PC-3 (cell line): ENCODE results near the gene AZI2. TPM values are rescaled to one million over a fixed set of nuclear protein-coding genes. Genes with fewer than 3 reads are reported as not detected.

Experiments used
- ATAC-seq: fragments of 200-7000 bp; cut with Tn5 transposase; 2 replicates; pipeline ENCODE4 v1.9.1; 2020; ENCODE audit warnings: mild to moderate bottlenecking, moderate library complexity
- BruUV-seq: library from RNA; stranded (reverse); fragments of 400-500 nt; replicated peaks from 2 replicates; lab custom pipeline; 2021; lab: Mats Ljungman, UMichigan
- CTCF ChIA-PET: fragments of 300-600 bp; sonication (Branson Sonifier 250); formaldehyde crosslinking; loops from one replicate; lab custom pipeline; 2022; ENCODE audit warnings: antibody characterized with exemption; lab: Charles Lee
- POLR2A ChIA-PET: fragments of 300-600 bp; sonication (Branson Sonifier 250); formaldehyde crosslinking; loops from one replicate; lab custom pipeline; 2022; ENCODE audit warnings: antibody characterized with exemption; ENCODE audit not compliant: unreplicated experiment; lab: Charles Lee
- DNase-seq: peaks from one replicate; pipeline ENCODE4 v3.0.0-alpha.2; 2015
- H2AFZ ChIP-seq: fragments of 300-600 bp; sonication (generic); 2 replicates; pipeline ENCODE4 v1.6.0; 2016; ENCODE audit warnings: antibody characterized with exemption, low read length
- H3F3A ChIP-seq: fragments of 300-600 bp; sonication (generic); one replicate; pipeline ENCODE4 v1.6.0; 2017; ENCODE audit warnings: antibody characterized with exemption, low read length, control low read depth, mild to moderate bottlenecking; ENCODE audit not compliant: unreplicated experiment
- H3K27ac ChIP-seq: fragments of 300-600 bp; sonication (generic); 2 replicates; pipeline ENCODE4 v1.5.1; 2016; ENCODE audit warnings: mild to moderate bottlenecking, low read length
- H3K27me3 ChIP-seq: fragments of 300-600 bp; sonication (generic); 2 replicates; pipeline ENCODE4 v1.6.1; 2016; ENCODE audit warnings: low read length, mixed read lengths
- H3K36me3 ChIP-seq: fragments of 300-600 bp; sonication (generic); 2 replicates; pipeline ENCODE4 v1.6.1; 2016; ENCODE audit warnings: low read depth, mixed run types, low read length, mixed read lengths
- H3K4me1 ChIP-seq: fragments of 300-600 bp; sonication (generic); 2 replicates; pipeline ENCODE4 v1.5.1; 2016; ENCODE audit warnings: low read length; ENCODE audit not compliant: insufficient read depth
- H3K4me2 ChIP-seq: fragments of 300-600 bp; sonication (generic); 2 replicates; pipeline ENCODE4 v1.6.0; 2016; ENCODE audit warnings: low read length
- H3K4me3 ChIP-seq: fragments of 300-600 bp; sonication (generic); 2 replicates; pipeline ENCODE4 v1.5.1; 2016; ENCODE audit warnings: mild to moderate bottlenecking, low read length, mixed read lengths
- H3K79me2 ChIP-seq: fragments of 300-600 bp; sonication (generic); 2 replicates; pipeline ENCODE4 v1.6.1; 2017; ENCODE audit warnings: low read length, mixed read lengths
- H3K9ac ChIP-seq: fragments of 300-600 bp; sonication (generic); 2 replicates; pipeline ENCODE4 v1.6.0; 2016; ENCODE audit warnings: mild to moderate bottlenecking, low read length
- H3K9me2 ChIP-seq: fragments of 300-600 bp; sonication (generic); replicated peaks from 2 replicates; pipeline ENCODE4 v1.6.1; 2016; ENCODE audit warnings: mixed run types, low read length, mixed read lengths
- H3K9me3 ChIP-seq: fragments of 300-600 bp; sonication (generic); 2 replicates; pipeline ENCODE4 v1.6.1; 2016; ENCODE audit warnings: low read length, mixed read lengths
- H4K20me1 ChIP-seq: fragments of 300-600 bp; sonication (generic); 2 replicates; pipeline ENCODE4 v1.6.1; 2016; ENCODE audit warnings: low read length, mixed read lengths
- EZH2 ChIP-seq: fragments of 300-600 bp; sonication (generic); IDR thresholded peaks from one replicate; pipeline ENCODE4 v1.6.1; 2017; ENCODE audit warnings: antibody characterized with exemption, mild to moderate bottlenecking, low read length; ENCODE audit not compliant: unreplicated experiment
- EZH2phosphoT487 ChIP-seq: fragments of 300-600 bp; sonication (generic); IDR thresholded peaks from 2 replicates; pipeline ENCODE4 v1.6.1; 2018; ENCODE audit warnings: mild to moderate bottlenecking, antibody characterized with exemption, low read length, borderline replicate concordance
- intact Hi-C: fragments of 100-400 bp; cut with micrococcal nuclease; formaldehyde crosslinking; loops from 2 replicates; pipeline ENCODE4 v1.9.0; 2023
- total RNA-seq: library from RNA; depleted of rRNA; stranded (reverse); fragments of >200 nt; gene quantifications from 2 replicates; pipeline ENCODE4 v1.2.3, GENCODE V29; 2014
- TF ChIP-seq, protein P1 (sequence below): fragments of 300-600 bp; sonication (generic); conservative IDR thresholded peaks from 2 replicates; pipeline ENCODE4 v1.5.1; 2017; ENCODE audit warnings: antibody characterized with exemption, low read depth, mild to moderate bottlenecking, low read length

AZI2 gene
- total RNA-seq, 1 experiment from 2014 or later, result 40.4 TPM

DNA sequence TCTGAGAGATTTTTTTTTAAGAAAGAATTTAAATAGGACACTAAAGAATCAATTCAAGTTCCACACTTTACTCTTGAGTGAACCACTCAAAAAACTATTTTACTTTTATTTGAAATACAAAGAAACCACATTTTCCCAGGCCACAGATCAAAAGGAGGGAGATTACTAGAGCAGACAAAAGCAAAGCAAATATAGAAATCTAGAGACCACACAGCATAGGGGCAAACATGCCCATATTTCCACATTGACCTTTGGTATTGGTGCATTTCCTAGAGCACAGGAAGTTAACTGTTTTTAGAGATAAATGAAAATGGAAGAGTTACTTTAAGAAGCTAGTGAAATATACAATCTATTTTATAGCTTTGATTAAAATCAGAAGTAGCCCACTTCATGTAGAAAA, 27.6 kb downstream of the AZI2 start:
- CTCF ChIA-PET, result no interaction called here

DNA sequence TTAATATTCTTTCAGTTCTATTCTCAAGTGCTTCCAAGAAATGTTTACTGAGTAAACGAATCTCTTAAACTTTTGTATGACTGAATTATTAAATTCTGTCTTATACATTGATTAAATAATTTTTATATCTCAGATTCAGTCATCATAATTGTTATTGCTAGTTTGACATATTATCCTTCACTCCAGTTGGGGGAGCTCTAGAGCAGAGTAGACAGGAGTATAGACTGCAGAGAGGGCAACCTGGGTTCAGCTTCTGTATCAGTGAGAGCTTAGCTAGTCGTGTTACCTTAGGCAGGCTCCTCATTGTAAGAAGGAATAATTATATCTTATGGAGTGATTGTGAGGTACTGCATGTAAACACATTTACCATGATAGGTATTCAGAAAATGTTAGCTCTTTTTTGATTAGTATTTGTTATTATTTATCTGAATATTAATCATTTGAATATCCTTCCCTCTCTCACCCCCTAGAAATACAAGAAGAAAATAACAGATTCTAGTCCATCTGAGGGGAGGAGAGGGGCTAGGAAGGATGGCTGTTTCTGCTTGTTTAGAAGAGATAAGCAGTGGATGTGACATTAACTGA, 31.1 kb downstream of the AZI2 start:
- Histone ChIP-seq H3K4me3 (no peak overlapping the region), H3K9me2 (no peaks in the 10 kb centered on the region), H3K36me3 (peaks cover 1% of the 10 kb centered on the region; the same call in 1 of the 2 replicates), H3K79me2 (no peaks in the 10 kb centered on the region), H3K9ac (no peak overlapping the region), H3K27ac (no peak overlapping the region), H3K27me3 (no peaks in the 10 kb centered on the region), H4K20me1 (no peaks in the 10 kb centered on the region), H2AFZ (no peak overlapping the region), H3K4me1 (no peaks in the 10 kb centered on the region), H3K4me2 (no peak overlapping the region), H3F3A (no peaks in the 10 kb centered on the region), H3K9me3 (no peaks in the 10 kb centered on the region)
- intact Hi-C loops, result no loop called here
- DNase-seq, result peak; percentile 61
- ChIA-PET CTCF (interaction anchor here (0.6 to 1.1 kb wide), 5 partner anchors 8 to 605 kb away, joined by 3 to 6 read pairs (median 3); partner anchors contain the start of gene EOMES), POLR2A (no interaction called here)
- peak; percentile 87 for ATAC-seq
- no TSS peak for BruUV-seq
- TF ChIP-seq EZH2phosphoT487, result no peak
- TF ChIP-seq, protein P1, sequence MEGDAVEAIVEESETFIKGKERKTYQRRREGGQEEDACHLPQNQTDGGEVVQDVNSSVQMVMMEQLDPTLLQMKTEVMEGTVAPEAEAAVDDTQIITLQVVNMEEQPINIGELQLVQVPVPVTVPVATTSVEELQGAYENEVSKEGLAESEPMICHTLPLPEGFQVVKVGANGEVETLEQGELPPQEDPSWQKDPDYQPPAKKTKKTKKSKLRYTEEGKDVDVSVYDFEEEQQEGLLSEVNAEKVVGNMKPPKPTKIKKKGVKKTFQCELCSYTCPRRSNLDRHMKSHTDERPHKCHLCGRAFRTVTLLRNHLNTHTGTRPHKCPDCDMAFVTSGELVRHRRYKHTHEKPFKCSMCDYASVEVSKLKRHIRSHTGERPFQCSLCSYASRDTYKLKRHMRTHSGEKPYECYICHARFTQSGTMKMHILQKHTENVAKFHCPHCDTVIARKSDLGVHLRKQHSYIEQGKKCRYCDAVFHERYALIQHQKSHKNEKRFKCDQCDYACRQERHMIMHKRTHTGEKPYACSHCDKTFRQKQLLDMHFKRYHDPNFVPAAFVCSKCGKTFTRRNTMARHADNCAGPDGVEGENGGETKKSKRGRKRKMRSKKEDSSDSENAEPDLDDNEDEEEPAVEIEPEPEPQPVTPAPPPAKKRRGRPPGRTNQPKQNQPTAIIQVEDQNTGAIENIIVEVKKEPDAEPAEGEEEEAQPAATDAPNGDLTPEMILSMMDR, result peak; percentile 78

More for the DNA sequence above, 27.6 kb downstream of the AZI2 start:
- Histone ChIP-seq H3K4me1 (no peaks in the 10 kb centered on the region), H3K79me2 (no peaks in the 10 kb centered on the region), H4K20me1 (no peaks in the 10 kb centered on the region), H3K9me2 (no peaks in the 10 kb centered on the region), H3F3A (no peaks in the 10 kb centered on the region), H3K4me2 (no peak overlapping the region), H3K36me3 (peaks cover 22% of the 10 kb centered on the region), H3K27me3 (no peaks in the 10 kb centered on the region), H3K9me3 (no peaks in the 10 kb centered on the region), H3K27ac (no peak overlapping the region), H3K4me3 (no peak overlapping the region), H3K9ac (no peak overlapping the region), H2AFZ (no peak overlapping the region)
- ATAC-seq, result no peak
- POLR2A ChIA-PET, result no interaction called here
- intact Hi-C loops, result loop anchor here (10.0 kb wide), 2 partner anchors 1006 to 1186 kb away; no protein-coding TSS in a partner anchor
- BruUV-seq, result no TSS peak
- TF ChIP-seq EZH2 (no peak), EZH2phosphoT487 (no peak)
- TF ChIP-seq, protein P1, result no peak
- DNase-seq, result no peak

DNA sequence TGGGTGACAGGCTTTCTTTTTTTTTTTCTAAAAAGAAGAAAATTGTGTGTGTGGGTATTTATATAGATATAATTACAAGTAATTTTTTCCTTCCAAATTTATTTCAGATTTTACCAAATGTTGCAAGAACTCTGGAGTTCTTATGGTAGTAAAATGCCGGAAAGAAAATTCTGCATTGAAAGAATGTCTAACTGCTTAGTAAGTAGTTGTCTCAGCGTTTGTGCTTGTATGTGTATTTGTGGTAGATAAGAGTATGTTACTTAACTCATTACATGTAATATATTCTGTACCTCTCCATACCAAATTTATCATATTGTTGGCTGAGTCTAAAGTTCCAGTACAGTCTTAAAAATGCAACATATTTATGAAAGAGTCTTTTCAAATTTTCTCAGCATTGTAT, 32.4 kb downstream of the AZI2 start:
- BruUV-seq, result no TSS peak
- Histone ChIP-seq H3F3A (no peaks in the 10 kb centered on the region), H3K9ac (no peak overlapping the region), H3K27ac (no peak overlapping the region), H3K4me3 (no peak overlapping the region), H3K36me3 (no peaks in the 10 kb centered on the region; the same call in 1 of the 2 replicates), H3K9me2 (no peaks in the 10 kb centered on the region), H3K4me2 (no peak overlapping the region), H4K20me1 (no peaks in the 10 kb centered on the region), H3K9me3 (no peaks in the 10 kb centered on the region), H3K27me3 (no peaks in the 10 kb centered on the region), H2AFZ (no peak overlapping the region), H3K79me2 (no peaks in the 10 kb centered on the region), H3K4me1 (no peaks in the 10 kb centered on the region)
- ATAC-seq, result no peak
- ChIA-PET CTCF (no interaction called here), POLR2A (interaction anchor here (0.7 kb wide), 1 partner anchor 920 kb away, joined by 5 read pairs; no protein-coding TSS in a partner anchor)
- DNase-seq, result no peak
- intact Hi-C loops, result no loop called here
- TF ChIP-seq EZH2phosphoT487 (no peak), EZH2 (no peak)
- TF ChIP-seq, protein P1, result no peak
